Endothelial cell of umbilical vein (primary cell): Measurements from ENCODE around the gene KIDINS220. TPM values are rescaled to one million over a fixed set of nuclear protein-coding genes. Genes with fewer than 3 reads are reported as not detected.
A peak's percentile ranks its signal among the peaks of the same experiment; 100 is the strongest.

Source experiments
- BruUV-seq: library from RNA; stranded (reverse); fragments of 400-500 nt; replicated peaks from 2 replicates; lab custom pipeline; 2021; lab: Mats Ljungman, UMichigan
- CTCF ChIA-PET: fragments of 300-600, 350-600 bp; sonication (Branson Sonifier 250); formaldehyde crosslinking; loops from one replicate; lab custom pipeline; 2021; ENCODE audit warnings: antibody characterized with exemption, inconsistent platforms; lab: Charles Lee
- POLR2A ChIA-PET: fragments of 300-600, 350-600 bp; sonication (Branson Sonifier 250); formaldehyde crosslinking; loops from one replicate; lab custom pipeline; 2021; ENCODE audit warnings: antibody characterized with exemption, inconsistent platforms; lab: Charles Lee
- DNase-seq: peaks from one replicate; pipeline ENCODE4 v3.0.0-alpha.2; 2011; ENCODE audit warnings: low read depth, low spot score
- FAIRE-seq: peaks from 2 replicates; lab custom pipeline; 2011; peaks lifted over from hg19 to GRCh38; lab: Jason Lieb, UNC
- H2AFZ ChIP-seq: 2 replicates; pipeline ENCODE4 v1.6.0; 2012; ENCODE audit warnings: low read depth, low read length, control low read depth, inconsistent platforms
- H3K27ac ChIP-seq: 2 replicates; pipeline ENCODE4 v1.5.1; 2011; ENCODE audit warnings: low read depth, mild to moderate bottlenecking, control low read depth, low read length, moderate library complexity; ENCODE audit not compliant: insufficient read depth
- H3K27me3 ChIP-seq, 2 experiments: 2 replicates each; pipeline versions ENCODE4 v1.6.0 to v1.6.1; 2011; ENCODE audit warnings: low read length in 2 of 2, mixed read lengths in 1 of 2; ENCODE audit not compliant: control insufficient read depth in 2 of 2, insufficient read depth in 2 of 2
- H3K36me3 ChIP-seq, 2 experiments: 2 replicates in 1 of 2; 3 replicates in 1 of 2; pipeline ENCODE4 v1.5.1; 2011; ENCODE audit warnings: low read length in 2 of 2, mild to moderate bottlenecking in 1 of 2, moderate library complexity in 1 of 2; ENCODE audit not compliant: control insufficient read depth in 2 of 2, insufficient read depth in 2 of 2; ENCODE audit errors: extremely low read depth in 1 of 2
- H3K4me1 ChIP-seq: 3 replicates; pipeline ENCODE4 v1.5.1; 2011; ENCODE audit warnings: mild to moderate bottlenecking, low read length; ENCODE audit not compliant: control insufficient read depth, insufficient read depth; ENCODE audit errors: extremely low read depth
- H3K4me2 ChIP-seq: 2 replicates; pipeline ENCODE4 v1.6.1; 2011; ENCODE audit warnings: low read length, control low read depth, mixed read lengths; ENCODE audit not compliant: insufficient read depth
- H3K4me3 ChIP-seq, 3 experiments: fragments of 200-600 bp in 1 of 3; sonication (generic), shearing (Covaris generic) in 1 of 3; replicated peaks in 1 of 3; 2 replicates each; pipeline ENCODE4 v1.5.1; 2011 to 2016; ENCODE audit warnings: control low read depth in 3 of 3, low read length in 3 of 3, mild to moderate bottlenecking in 2 of 3, inconsistent platforms in 1 of 3, low read depth in 1 of 3, moderate library complexity in 1 of 3; ENCODE audit not compliant: insufficient read depth in 1 of 3
- H3K79me2 ChIP-seq: 2 replicates; pipeline ENCODE4 v1.6.0; 2012; ENCODE audit warnings: low read length, inconsistent platforms; ENCODE audit not compliant: control insufficient read depth, insufficient read depth
- H3K9ac ChIP-seq: replicated peaks from 2 replicates; pipeline ENCODE3; 2011; ENCODE audit warnings: low read length, control low read depth; ENCODE audit not compliant: insufficient read depth; ENCODE audit errors: extremely low read depth
- H3K9me1 ChIP-seq: replicated peaks from 3 replicates; pipeline ENCODE4 v1.6.0; 2011; ENCODE audit warnings: mild to moderate bottlenecking, low read length; ENCODE audit not compliant: control insufficient read depth, insufficient read depth; ENCODE audit errors: extremely low read depth
- H3K9me3 ChIP-seq: replicated peaks from 2 replicates; pipeline ENCODE4 v1.5.1; 2012; ENCODE audit warnings: low read length, inconsistent platforms; ENCODE audit not compliant: control insufficient read depth, insufficient read depth
- H4K20me1 ChIP-seq: replicated peaks from 2 replicates; pipeline ENCODE3; 2011; ENCODE audit warnings: mild to moderate bottlenecking, low read length; ENCODE audit not compliant: control insufficient read depth, insufficient read depth; ENCODE audit errors: extremely low read depth
- CTCF ChIP-seq, 2 donors: IDR thresholded peaks; 1 replicate in 1 of 2; 2 replicates in 1 of 2; pipeline ENCODE4 v1.5.1; 2011; ENCODE audit warnings: low read length in 2 of 2, mild to moderate bottlenecking in 2 of 2, moderate library complexity in 2 of 2, control low read depth in 1 of 2, inconsistent platforms in 1 of 2, low read depth in 1 of 2; ENCODE audit not compliant: insufficient read depth in 1 of 2; ENCODE audit errors: extremely low read depth in 1 of 2
- EZH2 ChIP-seq: IDR thresholded peaks from 2 replicates; pipeline ENCODE4 v1.6.1; 2012; ENCODE audit warnings: borderline replicate concordance, low read depth, mild to moderate bottlenecking, moderate library complexity, low read length, inconsistent platforms; ENCODE audit not compliant: severe bottlenecking
- FOS ChIP-seq: IDR thresholded peaks from 2 replicates; pipeline ENCODE4 v1.6.1; 2011; ENCODE audit warnings: mild to moderate bottlenecking, low read length, moderate library complexity, borderline replicate concordance; ENCODE audit not compliant: insufficient read depth
- GATA2 ChIP-seq: IDR thresholded peaks from 2 replicates; pipeline ENCODE4 v1.7.0; 2011; ENCODE audit warnings: low read depth, mild to moderate bottlenecking, moderate library complexity, mixed read lengths, low read length; ENCODE audit not compliant: insufficient read length, insufficient read depth
- JUN ChIP-seq: IDR thresholded peaks from 2 replicates; pipeline ENCODE4 v1.6.1; 2011; ENCODE audit warnings: borderline replicate concordance, low read depth; ENCODE audit not compliant: insufficient read length, insufficient read depth
- MYC ChIP-seq: IDR thresholded peaks from one replicate; pipeline ENCODE4 v1.6.1; 2011; ENCODE audit warnings: mild to moderate bottlenecking, low read depth, low read length
- POLR2A ChIP-seq: IDR thresholded peaks from 2 replicates; pipeline ENCODE4 v1.6.1; 2012; ENCODE audit warnings: low read depth, mild to moderate bottlenecking, control low read depth, low read length
- POLR2AphosphoS5 ChIP-seq: IDR thresholded peaks from 2 replicates; pipeline ENCODE4 v1.6.1; 2012; ENCODE audit warnings: low read depth, mild to moderate bottlenecking, control low read depth, low read length, moderate library complexity; ENCODE audit not compliant: insufficient read depth
- dilution Hi-C: fragments of 300-500 bp; cut with MboI; formaldehyde crosslinking; loops from one replicate; pipeline ENCODE4 v1.15.0; 2019; ENCODE audit warnings: low sequenced_read_pairs; ENCODE audit not compliant: extremely low pct_ligation_motif_present
- intact Hi-C: fragments of 100-400 bp; cut with micrococcal nuclease; formaldehyde crosslinking; loops from one replicate; pipeline ENCODE4 v1.10.0; 2022
- polyA plus RNA-seq, 4 experiments: library from polyadenylated mRNA; depleted of rRNA in 3 of 4; stranded (reverse) in 3 of 4; unstranded in 1 of 4; fragments of >200 nt; gene quantifications; 2 replicates each; pipeline versions ENCODE4 v1.2.1 to v1.2.3, GENCODE V29; 2011 to 2012; ENCODE audit warnings: missing spikeins in 1 of 4
- total RNA-seq: library from RNA; stranded (reverse); gene quantifications from 2 replicates; pipeline ENCODE4 v1.2.3, GENCODE V29; 2021
- TF ChIP-seq, protein P1 (sequence below): IDR thresholded peaks from 2 replicates; pipeline ENCODE4 v1.6.1; 2011; ENCODE audit not compliant: insufficient read depth, insufficient read length

KIDINS220 gene
- total and polyA plus RNA-seq, 2 donors (not counting 3 experiments of a cell fraction or from before 2014, with no cell fraction given) = 33.9 to 41.3 TPM

DNA sequence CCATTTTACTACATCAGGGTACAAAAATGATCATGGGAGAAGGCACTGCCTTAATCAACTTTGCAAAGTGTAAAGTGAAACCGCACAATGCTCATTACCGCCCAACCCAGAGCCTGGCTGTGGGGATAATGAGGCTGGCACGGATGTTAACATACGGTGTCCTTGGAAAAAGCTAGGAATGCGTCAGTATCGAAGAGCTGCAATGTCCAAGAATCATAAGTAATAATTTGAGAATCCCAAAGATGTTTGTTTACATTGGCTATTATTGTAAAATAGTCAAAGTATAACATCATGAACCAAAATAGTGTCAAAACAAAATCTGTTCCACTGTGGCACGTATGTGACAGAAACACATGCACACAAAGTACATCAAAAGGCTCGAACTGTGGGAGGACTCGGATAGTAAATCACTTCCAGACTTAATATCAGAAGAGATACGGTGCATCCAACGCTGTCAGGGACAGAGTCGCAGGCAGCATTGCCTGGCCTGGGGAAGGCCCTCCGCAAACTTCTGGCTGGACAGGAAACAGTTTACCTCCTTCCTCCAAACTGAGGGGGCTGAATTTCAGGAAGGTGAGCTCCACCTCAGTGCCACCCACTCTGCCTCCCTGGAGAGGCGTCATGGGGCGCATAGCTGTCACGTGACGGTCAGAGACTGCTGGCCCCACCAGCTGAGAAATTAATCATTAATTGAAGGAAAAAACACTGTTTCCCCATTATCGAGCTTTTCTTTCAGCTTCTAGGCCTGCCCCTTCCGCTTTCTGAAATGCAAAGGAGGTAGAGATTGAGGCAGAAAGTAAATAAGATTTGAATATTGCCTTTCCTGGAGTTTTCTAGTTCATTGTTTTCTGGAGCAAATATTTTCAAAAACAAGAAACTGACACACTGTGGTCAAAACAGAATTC, 157.3 kb downstream of the KIDINS220 start:
- no peaks in the 10 kb centered on the region for H4K20me1 ChIP-seq
- intact Hi-C loops (loop anchor here (2.0 to 10.0 kb wide), 5 partner anchors 98 to 1855 kb away; partner anchors contain the start of genes MBOAT2 and RNF144A), dilution Hi-C loops (no loop called here)
- peak overlapping the region; percentile 95 for H3K9ac ChIP-seq
- TF ChIP-seq GATA2 = no peak
- H3K4me2 ChIP-seq = peak overlapping the region; percentile 57
- H3K4me1 ChIP-seq = peaks cover 61% of the 10 kb centered on the region
- POLR2A ChIA-PET = interaction anchor here (0.7 kb wide), 1 partner anchor 11 kb away, joined by 5 read pairs; no protein-coding TSS in a partner anchor
- peak overlapping the region; percentile 25 to 51 (median 49) for H3K4me3 ChIP-seq
- no TSS peak for BruUV-seq
- peak overlapping the region; percentile 98 for H3K27ac ChIP-seq
- H3K27me3 ChIP-seq = peaks cover 15 to 36% of the 10 kb centered on the region in 2 experiments
- FAIRE-seq (peak; percentile 58), DNase-seq (peak; percentile 71)
- H2AFZ ChIP-seq = peak overlapping the region; percentile 69
- CTCF ChIA-PET = interaction anchor here (0.8 to 5.1 kb wide), 2 partner anchors 11 to 1253 kb away, joined by 3 to 66 read pairs; no protein-coding TSS in a partner anchor
- H3K9me1 ChIP-seq = no peaks in the 10 kb centered on the region
- H3K36me3 ChIP-seq = no peaks in the 10 kb centered on the region
- H3K79me2 ChIP-seq = no peaks in the 10 kb centered on the region
- no peaks in the 10 kb centered on the region for H3K9me3 ChIP-seq

GRCh38 chr2:8679567-8679826, 157.9 kb downstream of the KIDINS220 start:
- Histone ChIP-seq H3K4me3 (peak overlapping the region; percentile 25 to 51 (median 49)), H3K9ac (peak overlapping the region; percentile 95), H4K20me1 (no peaks in the 10 kb centered on the region), H3K79me2 (no peaks in the 10 kb centered on the region), H3K27me3 (peaks cover 15 to 32% of the 10 kb centered on the region in 2 experiments), H3K9me3 (no peaks in the 10 kb centered on the region), H3K27ac (peak overlapping the region; percentile 98), H3K36me3 (no peaks in the 10 kb centered on the region), H3K4me2 (peak overlapping the region; percentile 57), H3K9me1 (no peaks in the 10 kb centered on the region), H3K4me1 (peaks cover 56% of the 10 kb centered on the region), H2AFZ (peak overlapping the region; percentile 83)
- ChIA-PET POLR2A (no interaction called here), CTCF (interaction anchor here (1.4 to 5.1 kb wide), 2 partner anchors 14 to 1252 kb away, joined by 5 to 66 read pairs; no protein-coding TSS in a partner anchor)
- BruUV-seq = TSS peak; percentile 66
- DNase-seq (no peak), FAIRE-seq (no peak)
- TF ChIP-seq CTCF (IDR thresholded peaks at IDR 0.05; ENCODE audit: extremely low read depth in 1 of 2, insufficient read depth in 1 of 2, low read depth in 1 of 2, low read length in 2 of 2) (no peak), GATA2 (no peak), EZH2 (no peak), POLR2A (no peak), FOS (no peak), JUN (no peak), POLR2AphosphoS5 (no peak), MYC (no peak)
- TF ChIP-seq, protein P1, sequence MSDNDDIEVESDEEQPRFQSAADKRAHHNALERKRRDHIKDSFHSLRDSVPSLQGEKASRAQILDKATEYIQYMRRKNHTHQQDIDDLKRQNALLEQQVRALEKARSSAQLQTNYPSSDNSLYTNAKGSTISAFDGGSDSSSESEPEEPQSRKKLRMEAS = no peak
- dilution Hi-C loops (no loop called here), intact Hi-C loops (loop anchor here (5.0 kb wide), 3 partner anchors 97 to 1762 kb away; partner anchors contain the start of gene RNF144A)
